ENCODE measurements around the gene MAGEA6.
"Not testable (repeated sequence)": the region's sequence is repeated elsewhere in the genome, so short reads cannot be mapped to it uniquely, and the experiment has no call there.

Gene MAGEA6

DNA sequence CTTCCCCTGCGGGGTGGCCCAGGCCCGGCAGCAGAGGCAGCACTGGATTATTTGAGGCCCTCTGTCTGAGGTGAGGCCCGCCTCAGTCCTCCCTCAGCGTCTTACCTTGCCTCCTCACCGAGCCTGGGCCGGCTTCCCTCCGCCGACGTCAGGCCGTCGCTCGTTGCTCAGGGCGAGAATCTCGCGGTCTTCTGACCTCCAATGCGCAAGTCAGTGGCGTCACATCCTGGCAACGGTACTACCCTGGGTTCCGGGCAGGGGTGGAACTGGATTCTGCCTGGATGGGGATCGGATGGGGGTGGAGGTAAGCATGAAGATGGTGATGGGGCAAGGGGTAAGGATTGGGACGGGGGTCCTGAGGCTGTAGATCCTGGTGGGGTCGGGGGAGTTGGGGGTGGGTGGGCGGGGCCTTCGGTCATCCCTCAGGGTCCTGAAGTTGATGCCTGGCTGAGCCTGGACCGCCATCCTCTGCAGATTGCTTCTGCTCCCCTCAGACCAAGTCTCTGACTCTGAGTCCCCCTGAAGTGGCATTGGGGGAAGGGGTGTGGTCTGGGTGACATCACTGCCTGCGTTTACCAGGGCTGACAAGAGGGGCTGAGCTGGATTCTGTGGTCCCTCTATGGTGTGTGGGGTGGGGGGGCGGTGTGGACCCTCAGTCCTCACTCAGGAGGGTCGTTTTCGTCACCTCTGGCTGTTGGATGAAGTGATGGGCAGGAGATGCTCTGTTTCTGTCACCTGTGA, at the start of gene MAGEA6:
Gene MAGEA6, minus strand, starts transcription at position 141 of the 741 bp plus-strand sequence. CDS start 2,039 bp downstream, outside the sequence.
- not testable (repeated sequence) for H3K4me1 ChIP-seq (ENCODE audit: control insufficient read depth, insufficient read depth, low read length); H3K9me3 ChIP-seq (ENCODE audit: control insufficient read depth, insufficient read depth, low read length); H3K9ac ChIP-seq (ENCODE audit: low read depth, low read length); H3K4me3 ChIP-seq (ENCODE audit: low read depth, low read length); H3K27me3 ChIP-seq (ENCODE audit: control insufficient read depth, insufficient read depth, low read length); H3K36me3 ChIP-seq (ENCODE audit: control insufficient read depth, insufficient read depth, low read length)

DNA sequence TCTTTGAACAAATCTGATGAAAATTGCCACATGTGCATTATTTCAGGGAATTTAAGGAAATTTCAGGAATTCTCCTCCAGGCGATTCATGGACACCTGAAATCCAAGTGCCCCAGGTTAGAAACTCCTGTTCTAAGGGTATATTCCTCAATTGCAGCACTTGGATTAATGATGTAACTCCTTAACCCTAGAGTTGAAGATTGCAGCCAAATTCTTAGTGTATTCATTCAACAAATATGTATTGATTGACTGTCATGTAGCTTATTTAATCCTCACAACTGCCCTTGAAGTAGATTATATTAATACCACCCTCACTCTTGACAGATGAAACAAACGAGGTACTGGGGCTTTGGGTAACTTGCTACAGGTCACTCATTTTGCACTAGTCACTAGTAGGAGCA, 49.8 kb upstream of the MAGEA6 start:
- no peak overlapping the region for H3K4me3 ChIP-seq (ENCODE audit: low read depth, low read length)
- H3K4me1 ChIP-seq (ENCODE audit: control insufficient read depth, insufficient read depth, low read length): peaks cover 3% of the 10 kb centered on the region

GRCh38 chrX:152818356-152818755, 48.9 kb upstream of the MAGEA6 start:
- Histone ChIP-seq H3K27me3 (ENCODE audit: control insufficient read depth, insufficient read depth, low read length) (peaks cover 2% of the 10 kb centered on the region), H3K4me3 (ENCODE audit: low read depth, low read length) (no peak overlapping the region), H3K9ac (ENCODE audit: low read depth, low read length) (no peak overlapping the region), H3K9me3 (ENCODE audit: control insufficient read depth, insufficient read depth, low read length) (no peaks in the 10 kb centered on the region), H3K4me1 (ENCODE audit: control insufficient read depth, insufficient read depth, low read length) (peaks cover 3% of the 10 kb centered on the region), H3K36me3 (ENCODE audit: control insufficient read depth, insufficient read depth, low read length) (no peaks in the 10 kb centered on the region)

More for the DNA sequence above, 49.8 kb upstream of the MAGEA6 start:
- Histone ChIP-seq H3K9ac (ENCODE audit: low read depth, low read length) (no peak overlapping the region), H3K9me3 (ENCODE audit: control insufficient read depth, insufficient read depth, low read length) (no peaks in the 10 kb centered on the region), H3K36me3 (ENCODE audit: control insufficient read depth, insufficient read depth, low read length) (no peaks in the 10 kb centered on the region), H3K27me3 (ENCODE audit: control insufficient read depth, insufficient read depth, low read length) (peaks cover 2% of the 10 kb centered on the region)

GRCh38 chrX:152817078-152817764, 47.7 kb upstream of the MAGEA6 start:
- Histone ChIP-seq H3K27me3 (ENCODE audit: control insufficient read depth, insufficient read depth, low read length) (peaks cover 1% of the 10 kb centered on the region), H3K4me3 (ENCODE audit: low read depth, low read length) (no peak overlapping the region), H3K36me3 (ENCODE audit: control insufficient read depth, insufficient read depth, low read length) (no peaks in the 10 kb centered on the region), H3K9me3 (ENCODE audit: control insufficient read depth, insufficient read depth, low read length) (no peaks in the 10 kb centered on the region), H3K4me1 (ENCODE audit: control insufficient read depth, insufficient read depth, low read length) (peaks cover 3% of the 10 kb centered on the region), H3K9ac (ENCODE audit: low read depth, low read length) (no peak overlapping the region)

- Histone ChIP-seq H3K9me3 (ENCODE audit: control insufficient read depth, insufficient read depth, low read length) (no peaks in the 10 kb centered on the region), H3K9ac (ENCODE audit: low read depth, low read length) (no peak overlapping the region), H3K36me3 (ENCODE audit: control insufficient read depth, insufficient read depth, low read length) (no peaks in the 10 kb centered on the region), H3K27me3 (ENCODE audit: control insufficient read depth, insufficient read depth, low read length) (no peaks in the 10 kb centered on the region), H3K4me3 (ENCODE audit: low read depth, low read length) (no peak overlapping the region), H3K4me1 (ENCODE audit: control insufficient read depth, insufficient read depth, low read length) (peaks cover 3% of the 10 kb centered on the region)
Measured at GRCh38 chrX:152814048-152814447, 44.6 kb upstream of the MAGEA6 start.

- H3K4me3 ChIP-seq (ENCODE audit: low read depth, low read length): no peak overlapping the region
- peaks cover 3% of the 10 kb centered on the region for H3K4me1 ChIP-seq (ENCODE audit: control insufficient read depth, insufficient read depth, low read length)
- H3K36me3 ChIP-seq (ENCODE audit: control insufficient read depth, insufficient read depth, low read length): no peaks in the 10 kb centered on the region
- H3K27me3 ChIP-seq (ENCODE audit: control insufficient read depth, insufficient read depth, low read length): no peaks in the 10 kb centered on the region
- no peak overlapping the region for H3K9ac ChIP-seq (ENCODE audit: low read depth, low read length)
- no peaks in the 10 kb centered on the region for H3K9me3 ChIP-seq (ENCODE audit: control insufficient read depth, insufficient read depth, low read length)
Measured at GRCh38 chrX:152813206-152813605, 43.7 kb upstream of the MAGEA6 start.

- Histone ChIP-seq H3K27me3 (ENCODE audit: control insufficient read depth, insufficient read depth, low read length) (no peaks in the 10 kb centered on the region), H3K4me3 (ENCODE audit: low read depth, low read length) (no peak overlapping the region), H3K9ac (ENCODE audit: low read depth, low read length) (no peak overlapping the region), H3K36me3 (ENCODE audit: control insufficient read depth, insufficient read depth, low read length) (no peaks in the 10 kb centered on the region), H3K4me1 (ENCODE audit: control insufficient read depth, insufficient read depth, low read length) (no peaks in the 10 kb centered on the region), H3K9me3 (ENCODE audit: control insufficient read depth, insufficient read depth, low read length) (no peaks in the 10 kb centered on the region)
Measured at GRCh38 chrX:152810403-152810802, 40.9 kb upstream of the MAGEA6 start.

GRCh38 chrX:152806035-152806434, 36.5 kb upstream of the MAGEA6 start:
- no peak overlapping the region for H3K4me3 ChIP-seq (ENCODE audit: low read depth, low read length)
- no peak overlapping the region for H3K9ac ChIP-seq (ENCODE audit: low read depth, low read length)

GRCh38 chrX:152798945-152799344, 29.5 kb upstream of the MAGEA6 start:
- Histone ChIP-seq H3K27me3 (ENCODE audit: control insufficient read depth, insufficient read depth, low read length) (no peaks in the 10 kb centered on the region), H3K4me1 (ENCODE audit: control insufficient read depth, insufficient read depth, low read length) (no peaks in the 10 kb centered on the region), H3K9me3 (ENCODE audit: control insufficient read depth, insufficient read depth, low read length) (no peaks in the 10 kb centered on the region), H3K9ac (ENCODE audit: low read depth, low read length) (no peak overlapping the region), H3K4me3 (ENCODE audit: low read depth, low read length) (no peak overlapping the region), H3K36me3 (ENCODE audit: control insufficient read depth, insufficient read depth, low read length) (no peaks in the 10 kb centered on the region)

More at GRCh38 chrX:152806035-152806434, 36.5 kb upstream of the MAGEA6 start:
- H3K4me1 ChIP-seq (ENCODE audit: control insufficient read depth, insufficient read depth, low read length): no peaks in the 10 kb centered on the region
- no peaks in the 10 kb centered on the region for H3K27me3 ChIP-seq (ENCODE audit: control insufficient read depth, insufficient read depth, low read length)
- H3K9me3 ChIP-seq (ENCODE audit: control insufficient read depth, insufficient read depth, low read length): no peaks in the 10 kb centered on the region
- H3K36me3 ChIP-seq (ENCODE audit: control insufficient read depth, insufficient read depth, low read length): no peaks in the 10 kb centered on the region

DNA sequence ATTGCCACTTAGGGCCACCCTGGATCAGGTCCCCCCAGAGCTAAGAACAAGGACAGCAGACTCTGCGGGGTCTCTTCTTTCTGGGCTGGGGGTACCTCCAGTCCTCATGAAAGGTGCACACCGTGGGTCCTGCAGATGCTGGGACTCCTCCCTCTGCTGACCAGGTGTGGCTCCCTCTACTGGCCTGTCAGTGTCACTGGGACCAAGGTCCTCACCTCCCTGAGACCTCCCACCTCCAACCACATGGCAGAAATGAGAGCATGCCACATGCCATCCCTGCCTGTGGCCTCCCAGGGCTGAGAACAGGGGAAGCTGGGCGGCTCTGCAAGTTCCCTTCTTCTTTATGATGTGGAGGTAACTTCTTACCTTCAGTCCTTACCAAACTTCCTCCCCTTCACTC, 17.6 kb upstream of the MAGEA6 start:
- H3K9me3 ChIP-seq (ENCODE audit: control insufficient read depth, insufficient read depth, low read length); H3K9ac ChIP-seq (ENCODE audit: low read depth, low read length); H3K27me3 ChIP-seq (ENCODE audit: control insufficient read depth, insufficient read depth, low read length); H3K36me3 ChIP-seq (ENCODE audit: control insufficient read depth, insufficient read depth, low read length); H3K4me3 ChIP-seq (ENCODE audit: low read depth, low read length); H3K4me1 ChIP-seq (ENCODE audit: control insufficient read depth, insufficient read depth, low read length): not testable (repeated sequence)

DNA sequence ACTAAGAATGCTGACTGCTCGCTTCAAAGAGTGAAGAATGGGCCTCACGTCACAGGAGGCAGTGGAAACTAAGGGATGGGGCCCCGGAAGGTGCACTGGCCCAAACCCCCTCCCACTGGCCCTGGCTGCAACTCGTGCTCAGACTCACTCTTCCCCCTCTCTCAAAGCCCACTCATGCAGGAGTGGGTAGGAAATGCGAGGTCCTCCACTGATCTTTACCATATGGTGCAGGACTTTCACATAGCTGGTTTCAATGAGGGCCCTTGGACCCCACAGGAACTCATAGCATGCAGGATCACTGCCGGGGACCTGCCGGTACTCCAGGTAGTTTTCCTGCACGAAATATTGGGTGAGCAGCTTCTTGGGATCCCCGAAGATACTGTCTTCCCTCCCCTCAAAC, 2.9 kb downstream of the MAGEA6 start:
- not testable (repeated sequence) for H3K4me1 ChIP-seq (ENCODE audit: control insufficient read depth, insufficient read depth, low read length); H3K9me3 ChIP-seq (ENCODE audit: control insufficient read depth, insufficient read depth, low read length); H3K36me3 ChIP-seq (ENCODE audit: control insufficient read depth, insufficient read depth, low read length); H3K9ac ChIP-seq (ENCODE audit: low read depth, low read length); H3K27me3 ChIP-seq (ENCODE audit: control insufficient read depth, insufficient read depth, low read length); H3K4me3 ChIP-seq (ENCODE audit: low read depth, low read length)

- not testable (repeated sequence) for H3K4me1 ChIP-seq (ENCODE audit: control insufficient read depth, insufficient read depth, low read length); H3K9me3 ChIP-seq (ENCODE audit: control insufficient read depth, insufficient read depth, low read length); H3K4me3 ChIP-seq (ENCODE audit: low read depth, low read length); H3K36me3 ChIP-seq (ENCODE audit: control insufficient read depth, insufficient read depth, low read length); H3K9ac ChIP-seq (ENCODE audit: low read depth, low read length); H3K27me3 ChIP-seq (ENCODE audit: control insufficient read depth, insufficient read depth, low read length)
Measured at GRCh38 chrX:152761582-152761981, 7.9 kb downstream of the MAGEA6 start.
